H1 (cell line): ENCODE data around the gene SUSD6. TPM values are rescaled to one million over a fixed set of nuclear protein-coding genes. Genes with fewer than 3 reads are reported as not detected.

ENCODE experiments used
- GABPA ChIP-seq: IDR thresholded peaks from 2 replicates; pipeline ENCODE4 v1.6.1; 2011; ENCODE audit warnings: mild to moderate bottlenecking, low read length, moderate library complexity, borderline replicate concordance; ENCODE audit not compliant: insufficient read depth
- POU5F1 ChIP-seq: IDR thresholded peaks from 2 replicates; pipeline ENCODE4 v1.6.1; 2011; ENCODE audit warnings: low read depth, mild to moderate bottlenecking, low read length, moderate library complexity
- SIN3A ChIP-seq, 2 experiments: IDR thresholded peaks in 1 of 2; conservative IDR thresholded peaks in 1 of 2; 2 replicates each; pipeline ENCODE4 v1.6.1; 2011 to 2012; ENCODE audit warnings: low read length in 2 of 2, improper control_type of control experiment in 1 of 2, low read depth in 1 of 2, mild to moderate bottlenecking in 1 of 2
- SP4 ChIP-seq: IDR thresholded peaks from 2 replicates; pipeline ENCODE4 v1.6.1; 2012; ENCODE audit warnings: low read length, inconsistent platforms
- SUZ12 ChIP-seq: fragments of 200-600 bp; sonication (generic); IDR thresholded peaks from 2 replicates; pipeline ENCODE4 v1.6.1; 2012; ENCODE audit warnings: mild to moderate bottlenecking, inconsistent platforms, low read length, moderate library complexity, mixed read lengths
- ZNF274 ChIP-seq: IDR thresholded peaks from 2 replicates; pipeline ENCODE4 v1.7.0; 2012; ENCODE audit warnings: low read length, borderline replicate concordance; ENCODE audit errors: extremely low read depth
- polyA plus RNA-seq, 7 experiments: library from polyadenylated mRNA; depleted of rRNA in 3 of 7; stranded (reverse) in 5 of 7; unstranded in 2 of 7; fragments of >200 nt in 5 of 7; fragments of 200-250 nt in 2 of 7; gene quantifications; 1 replicate in 5 of 7; 2 replicates in 1 of 7; 4 replicates in 1 of 7; pipeline versions ENCODE4 v1.2.1 to v1.2.3, GENCODE V29; 2011 to 2013; ENCODE audit warnings: missing spikeins in 2 of 7, mixed read lengths in 2 of 7
- total RNA-seq: library from RNA; stranded (reverse); fragmentation: NEBNext Ultra II Directional; extraction: Animal tissue kit (Norgen Biotek cat#: 25700); gene quantifications from 2 replicates; pipeline ENCODE4 v1.2.1, GENCODE V29; 2021
- TF ChIP-seq, protein P1 (sequence below): IDR thresholded peaks from 2 replicates; pipeline ENCODE4 v1.6.1; 2011; ENCODE audit warnings: low read length, improper control_type of control experiment
- TF ChIP-seq, protein P2 (sequence below): fragments of 300-600 bp; sonication (generic); IDR thresholded peaks from 2 replicates; pipeline ENCODE4 v1.7.1; 2012; ENCODE audit warnings: low read length, moderate library complexity, mild to moderate bottlenecking, inconsistent platforms; ENCODE audit not compliant: insufficient replicate concordance

Gene SUSD6
- total and polyA plus RNA-seq, 2 of the 8 experiments (the other 6 are each of a cell fraction or from before 2014, with no cell fraction given): 3.0 to 3.8 TPM

DNA sequence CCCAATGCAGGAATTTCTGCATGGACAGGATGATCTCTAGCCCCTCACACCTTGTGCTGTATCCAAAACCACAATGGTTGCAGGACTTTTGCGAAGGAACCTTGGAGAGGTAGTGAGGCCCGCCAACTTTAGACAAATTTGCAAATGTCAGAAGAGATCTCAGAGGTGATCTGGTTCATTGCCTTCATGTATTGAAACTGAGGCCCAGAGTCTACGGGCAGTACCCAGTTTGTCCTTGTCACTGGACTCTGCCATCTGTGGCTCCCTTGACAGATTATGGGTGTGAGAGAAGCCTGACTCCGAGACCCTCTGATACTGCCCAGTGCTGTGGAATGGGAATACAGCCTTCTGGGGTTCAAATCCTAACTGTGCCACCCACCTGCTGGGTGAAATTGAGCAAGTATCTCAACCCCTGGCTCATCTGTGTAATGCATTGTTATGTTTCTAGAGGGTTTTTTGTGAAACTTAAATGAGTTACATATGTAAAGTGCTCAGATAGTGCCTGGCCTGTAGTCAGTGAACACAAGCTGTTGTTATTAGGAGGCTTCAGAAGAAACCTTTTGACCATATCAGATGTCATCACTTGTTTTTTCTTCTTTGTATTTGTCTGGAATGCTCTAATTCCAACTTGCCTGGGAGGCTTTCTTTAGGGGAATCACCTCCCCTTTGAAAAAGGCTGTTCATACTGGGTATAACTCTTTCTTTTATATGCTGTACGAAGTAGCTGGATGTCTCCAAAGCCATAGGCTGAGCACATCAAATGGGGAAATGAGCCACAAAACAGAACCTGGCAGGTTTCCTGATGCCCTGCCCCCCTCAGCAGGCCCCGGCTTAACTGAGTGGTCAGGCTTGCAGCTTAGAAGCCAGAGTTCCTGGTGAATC is 84.2 kb downstream of the SUSD6 start (continued):
- TF ChIP-seq, protein P1, sequence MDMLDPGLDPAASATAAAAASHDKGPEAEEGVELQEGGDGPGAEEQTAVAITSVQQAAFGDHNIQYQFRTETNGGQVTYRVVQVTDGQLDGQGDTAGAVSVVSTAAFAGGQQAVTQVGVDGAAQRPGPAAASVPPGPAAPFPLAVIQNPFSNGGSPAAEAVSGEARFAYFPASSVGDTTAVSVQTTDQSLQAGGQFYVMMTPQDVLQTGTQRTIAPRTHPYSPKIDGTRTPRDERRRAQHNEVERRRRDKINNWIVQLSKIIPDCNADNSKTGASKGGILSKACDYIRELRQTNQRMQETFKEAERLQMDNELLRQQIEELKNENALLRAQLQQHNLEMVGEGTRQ: no peak
- TF ChIP-seq SUZ12: no peak
- no peak for TF ChIP-seq SP4
- TF ChIP-seq SIN3A (conservative IDR thresholded peaks at IDR 0.05 in 1 of 2, IDR thresholded peaks at IDR 0.05 in 1 of 2; ENCODE audit: low read depth in 1 of 2, low read length in 2 of 2): no peak
- no peak for TF ChIP-seq POU5F1
- no peak for TF ChIP-seq GABPA
- TF ChIP-seq ZNF274: no peak
- TF ChIP-seq, protein P2, sequence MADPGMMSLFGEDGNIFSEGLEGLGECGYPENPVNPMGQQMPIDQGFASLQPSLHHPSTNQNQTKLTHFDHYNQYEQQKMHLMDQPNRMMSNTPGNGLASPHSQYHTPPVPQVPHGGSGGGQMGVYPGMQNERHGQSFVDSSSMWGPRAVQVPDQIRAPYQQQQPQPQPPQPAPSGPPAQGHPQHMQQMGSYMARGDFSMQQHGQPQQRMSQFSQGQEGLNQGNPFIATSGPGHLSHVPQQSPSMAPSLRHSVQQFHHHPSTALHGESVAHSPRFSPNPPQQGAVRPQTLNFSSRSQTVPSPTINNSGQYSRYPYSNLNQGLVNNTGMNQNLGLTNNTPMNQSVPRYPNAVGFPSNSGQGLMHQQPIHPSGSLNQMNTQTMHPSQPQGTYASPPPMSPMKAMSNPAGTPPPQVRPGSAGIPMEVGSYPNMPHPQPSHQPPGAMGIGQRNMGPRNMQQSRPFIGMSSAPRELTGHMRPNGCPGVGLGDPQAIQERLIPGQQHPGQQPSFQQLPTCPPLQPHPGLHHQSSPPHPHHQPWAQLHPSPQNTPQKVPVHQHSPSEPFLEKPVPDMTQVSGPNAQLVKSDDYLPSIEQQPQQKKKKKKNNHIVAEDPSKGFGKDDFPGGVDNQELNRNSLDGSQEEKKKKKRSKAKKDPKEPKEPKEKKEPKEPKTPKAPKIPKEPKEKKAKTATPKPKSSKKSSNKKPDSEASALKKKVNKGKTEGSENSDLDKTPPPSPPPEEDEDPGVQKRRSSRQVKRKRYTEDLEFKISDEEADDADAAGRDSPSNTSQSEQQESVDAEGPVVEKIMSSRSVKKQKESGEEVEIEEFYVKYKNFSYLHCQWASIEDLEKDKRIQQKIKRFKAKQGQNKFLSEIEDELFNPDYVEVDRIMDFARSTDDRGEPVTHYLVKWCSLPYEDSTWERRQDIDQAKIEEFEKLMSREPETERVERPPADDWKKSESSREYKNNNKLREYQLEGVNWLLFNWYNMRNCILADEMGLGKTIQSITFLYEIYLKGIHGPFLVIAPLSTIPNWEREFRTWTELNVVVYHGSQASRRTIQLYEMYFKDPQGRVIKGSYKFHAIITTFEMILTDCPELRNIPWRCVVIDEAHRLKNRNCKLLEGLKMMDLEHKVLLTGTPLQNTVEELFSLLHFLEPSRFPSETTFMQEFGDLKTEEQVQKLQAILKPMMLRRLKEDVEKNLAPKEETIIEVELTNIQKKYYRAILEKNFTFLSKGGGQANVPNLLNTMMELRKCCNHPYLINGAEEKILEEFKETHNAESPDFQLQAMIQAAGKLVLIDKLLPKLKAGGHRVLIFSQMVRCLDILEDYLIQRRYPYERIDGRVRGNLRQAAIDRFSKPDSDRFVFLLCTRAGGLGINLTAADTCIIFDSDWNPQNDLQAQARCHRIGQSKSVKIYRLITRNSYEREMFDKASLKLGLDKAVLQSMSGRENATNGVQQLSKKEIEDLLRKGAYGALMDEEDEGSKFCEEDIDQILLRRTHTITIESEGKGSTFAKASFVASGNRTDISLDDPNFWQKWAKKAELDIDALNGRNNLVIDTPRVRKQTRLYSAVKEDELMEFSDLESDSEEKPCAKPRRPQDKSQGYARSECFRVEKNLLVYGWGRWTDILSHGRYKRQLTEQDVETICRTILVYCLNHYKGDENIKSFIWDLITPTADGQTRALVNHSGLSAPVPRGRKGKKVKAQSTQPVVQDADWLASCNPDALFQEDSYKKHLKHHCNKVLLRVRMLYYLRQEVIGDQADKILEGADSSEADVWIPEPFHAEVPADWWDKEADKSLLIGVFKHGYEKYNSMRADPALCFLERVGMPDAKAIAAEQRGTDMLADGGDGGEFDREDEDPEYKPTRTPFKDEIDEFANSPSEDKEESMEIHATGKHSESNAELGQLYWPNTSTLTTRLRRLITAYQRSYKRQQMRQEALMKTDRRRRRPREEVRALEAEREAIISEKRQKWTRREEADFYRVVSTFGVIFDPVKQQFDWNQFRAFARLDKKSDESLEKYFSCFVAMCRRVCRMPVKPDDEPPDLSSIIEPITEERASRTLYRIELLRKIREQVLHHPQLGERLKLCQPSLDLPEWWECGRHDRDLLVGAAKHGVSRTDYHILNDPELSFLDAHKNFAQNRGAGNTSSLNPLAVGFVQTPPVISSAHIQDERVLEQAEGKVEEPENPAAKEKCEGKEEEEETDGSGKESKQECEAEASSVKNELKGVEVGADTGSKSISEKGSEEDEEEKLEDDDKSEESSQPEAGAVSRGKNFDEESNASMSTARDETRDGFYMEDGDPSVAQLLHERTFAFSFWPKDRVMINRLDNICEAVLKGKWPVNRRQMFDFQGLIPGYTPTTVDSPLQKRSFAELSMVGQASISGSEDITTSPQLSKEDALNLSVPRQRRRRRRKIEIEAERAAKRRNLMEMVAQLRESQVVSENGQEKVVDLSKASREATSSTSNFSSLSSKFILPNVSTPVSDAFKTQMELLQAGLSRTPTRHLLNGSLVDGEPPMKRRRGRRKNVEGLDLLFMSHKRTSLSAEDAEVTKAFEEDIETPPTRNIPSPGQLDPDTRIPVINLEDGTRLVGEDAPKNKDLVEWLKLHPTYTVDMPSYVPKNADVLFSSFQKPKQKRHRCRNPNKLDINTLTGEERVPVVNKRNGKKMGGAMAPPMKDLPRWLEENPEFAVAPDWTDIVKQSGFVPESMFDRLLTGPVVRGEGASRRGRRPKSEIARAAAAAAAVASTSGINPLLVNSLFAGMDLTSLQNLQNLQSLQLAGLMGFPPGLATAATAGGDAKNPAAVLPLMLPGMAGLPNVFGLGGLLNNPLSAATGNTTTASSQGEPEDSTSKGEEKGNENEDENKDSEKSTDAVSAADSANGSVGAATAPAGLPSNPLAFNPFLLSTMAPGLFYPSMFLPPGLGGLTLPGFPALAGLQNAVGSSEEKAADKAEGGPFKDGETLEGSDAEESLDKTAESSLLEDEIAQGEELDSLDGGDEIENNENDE: no peak
